Stimulated activated CD8-positive, alpha-beta memory T cell treated with anti-CD3 and anti-CD28 coated beads, Interleukin-2, amount 100 ng/mL, for 48 hours (primary cell): Measurements from ENCODE around the gene HIPK4.
"Not testable (repeated sequence)": the region's sequence is repeated elsewhere in the genome, so short reads cannot be mapped to it uniquely, and the experiment has no call there.

Source experiments
- DNase-seq, 2 donors: peaks; one replicate each; pipeline ENCODE4 v3.0.0-alpha.2; 2020; ENCODE audit warnings: low read depth in 2 of 2

HIPK4 gene

GRCh38 chr19:40417643-40417981, 27.6 kb upstream of the HIPK4 start:
- no peak for DNase-seq

- no peak for DNase-seq
These were observed 27.1 kb upstream of the HIPK4 start for GRCh38 chr19:40416918-40417642.

GRCh38 chr19:40415768-40416167, 25.8 kb upstream of the HIPK4 start:
- DNase-seq, result no peak

- DNase-seq, result no peak
These were observed 24.9 kb upstream of the HIPK4 start for GRCh38 chr19:40414542-40415535.

- no peak for DNase-seq
These were observed 23.4 kb upstream of the HIPK4 start, which contains the start of gene PRX for GRCh38 chr19:40413291-40413845. Gene PRX (minus strand): TSS chr19:40413378. CDS start chr19:40407932, 5,446 bp downstream.

GRCh38 chr19:40412866-40413265, 22.9 kb upstream of the HIPK4 start:
- no peak for DNase-seq

GRCh38 chr19:40411958-40412499, 22.0 kb upstream of the HIPK4 start:
- DNase-seq, result no peak

- no peak for DNase-seq
These were observed 21.3 kb upstream of the HIPK4 start for GRCh38 chr19:40411125-40411842.

- no peak for DNase-seq
These were observed 20.0 kb upstream of the HIPK4 start for GRCh38 chr19:40410030-40410389.

- not testable (repeated sequence) for DNase-seq
These were observed 18.6 kb upstream of the HIPK4 start for GRCh38 chr19:40408598-40408925.

GRCh38 chr19:40407714-40408597, 18.0 kb upstream of the HIPK4 start:
- DNase-seq, result no peak

GRCh38 chr19:40403262-40403984, 13.4 kb upstream of the HIPK4 start:
- DNase-seq, result peak; percentile 81 to 90

GRCh38 chr19:40400559-40400958, 10.6 kb upstream of the HIPK4 start:
- DNase-seq, result no peak

- DNase-seq, result peak; percentile 31 to 63
These were observed 8.6 kb upstream of the HIPK4 start for GRCh38 chr19:40398417-40399131.

- no peak for DNase-seq
These were observed 7.6 kb upstream of the HIPK4 start for GRCh38 chr19:40397568-40397906.

- no peak for DNase-seq
These were observed 7.0 kb upstream of the HIPK4 start for GRCh38 chr19:40396886-40397567.

GRCh38 chr19:40395956-40396355, 6.0 kb upstream of the HIPK4 start:
- DNase-seq, result no peak

GRCh38 chr19:40394816-40395210, 4.8 kb upstream of the HIPK4 start:
- DNase-seq, result no peak
